HG03432 (cell line): ENCODE measurements around the gene GCNT4.

ENCODE experiments used
- ATAC-seq: cut with Tn5 transposase; IDR thresholded peaks from one replicate; pipeline ENCODE4 v1.9.1; 2021; ENCODE audit warnings: mild to moderate bottlenecking, moderate library complexity; ENCODE audit not compliant: unreplicated experiment

Gene GCNT4

DNA sequence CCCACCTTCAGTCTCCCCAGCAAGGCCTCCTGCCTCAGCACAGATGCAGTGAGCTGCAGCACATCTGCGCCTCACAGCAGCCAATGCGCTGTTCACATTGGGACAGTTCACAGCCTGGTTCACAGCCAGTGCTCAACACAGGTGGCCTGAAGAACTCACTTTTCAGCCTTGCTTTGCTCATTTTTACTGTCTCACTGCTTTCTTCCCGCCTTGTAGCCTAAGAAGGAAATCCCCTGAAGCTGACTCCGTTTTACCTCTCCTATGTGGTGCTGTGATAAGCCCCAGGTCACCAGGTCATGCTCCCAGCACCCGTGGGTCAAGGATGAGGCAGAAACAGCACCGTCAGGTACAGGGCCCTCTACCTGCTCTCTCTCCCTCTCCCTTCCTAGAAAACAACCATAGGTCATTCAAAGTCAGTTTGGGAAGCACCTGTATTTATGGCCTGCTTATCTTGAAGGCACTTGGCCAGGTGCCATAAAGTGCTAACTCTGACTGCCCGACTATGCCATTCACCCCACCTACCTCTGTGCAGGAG, 1.1 kb downstream of the GCNT4 start:
- ATAC-seq: no peak

- ATAC-seq: no peak
Observed at GRCh38 chr5:75050415-75050814, 1.9 kb downstream of the GCNT4 start.

GRCh38 chr5:75049456-75050351, 2.7 kb downstream of the GCNT4 start:
- ATAC-seq: no peak

DNA sequence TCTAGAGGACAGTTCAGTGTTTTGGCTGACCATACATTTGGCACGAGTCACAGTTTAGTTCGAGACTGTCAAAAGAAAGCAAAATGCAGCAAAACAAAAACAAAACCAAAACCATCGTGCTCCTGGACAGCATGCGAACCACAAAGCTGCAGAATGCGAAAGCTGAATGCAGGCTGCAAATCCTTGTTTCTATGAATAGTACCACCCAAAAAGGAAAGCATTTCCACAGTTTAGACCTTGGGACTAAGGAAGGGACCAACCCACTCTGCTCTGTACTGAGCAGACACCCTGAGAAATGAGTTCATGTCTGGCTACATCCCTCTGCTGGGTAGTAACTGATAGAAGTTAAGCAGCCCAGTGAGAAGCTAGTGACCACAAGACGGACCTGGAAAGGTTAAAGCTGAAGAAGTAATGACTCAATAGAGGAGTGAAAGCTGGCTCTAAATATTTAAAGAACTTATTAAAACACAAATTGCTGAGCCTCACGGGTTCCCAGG, 3.9 kb downstream of the GCNT4 start:
- ATAC-seq: peak; percentile 51

- no peak for ATAC-seq
Observed at GRCh38 chr5:75047356-75047755, 5.0 kb downstream of the GCNT4 start.

GRCh38 chr5:75046366-75047142, 5.8 kb downstream of the GCNT4 start:
- no peak for ATAC-seq

DNA sequence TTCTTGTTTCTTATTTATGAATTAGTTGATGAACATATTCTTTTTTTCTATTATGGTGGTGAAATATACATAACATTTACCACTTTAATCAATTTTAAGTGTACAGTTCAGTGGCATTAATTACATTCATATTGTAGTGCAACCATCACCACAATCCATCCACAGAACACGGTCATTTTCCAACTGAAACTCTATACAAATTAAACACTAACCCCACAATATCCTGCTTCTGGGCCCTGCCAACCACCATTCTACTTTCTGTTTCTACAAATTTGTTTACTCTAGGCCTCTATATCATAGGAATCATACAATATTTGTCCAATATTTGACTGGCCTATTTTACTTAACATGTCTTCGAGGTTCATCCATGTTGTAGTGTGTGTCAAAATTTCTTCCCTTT, 7.3 kb downstream of the GCNT4 start:
- ATAC-seq: no peak

- no peak for ATAC-seq
Observed at GRCh38 chr5:75044406-75044805, 8.0 kb downstream of the GCNT4 start.

DNA sequence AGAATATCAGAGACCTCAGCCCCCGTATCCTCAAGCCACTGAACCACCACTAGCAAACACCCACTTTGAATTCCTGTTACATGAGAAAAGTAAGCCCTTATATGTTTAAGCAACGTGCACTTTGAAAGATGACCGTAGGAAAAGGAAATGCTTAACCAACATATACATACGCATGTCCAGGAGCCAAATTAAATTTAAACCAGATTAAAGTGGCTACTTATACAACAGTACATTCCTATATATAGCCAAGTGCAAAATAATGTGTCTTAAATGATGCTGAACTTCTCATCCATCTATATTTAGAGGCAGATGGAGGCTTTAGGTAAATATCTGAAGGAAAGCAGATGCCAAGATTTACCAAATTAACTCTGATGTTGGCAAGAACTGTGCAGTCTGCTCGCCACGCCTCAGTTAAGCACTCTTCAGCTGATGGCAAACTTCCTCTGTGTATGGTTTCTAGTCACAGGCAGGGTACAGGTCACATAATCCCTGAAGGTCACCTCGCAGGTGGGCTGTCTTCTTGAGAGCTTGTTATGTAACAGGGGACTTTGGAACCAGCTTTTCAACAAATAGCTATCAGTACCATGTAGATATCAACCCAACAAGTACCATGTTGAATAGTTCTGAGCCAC, 8.6 kb downstream of the GCNT4 start:
- no peak for ATAC-seq

GRCh38 chr5:75042522-75042921, 9.8 kb downstream of the GCNT4 start:
- ATAC-seq: no peak

GRCh38 chr5:75040973-75041372, 11.4 kb downstream of the GCNT4 start:
- no peak for ATAC-seq

DNA sequence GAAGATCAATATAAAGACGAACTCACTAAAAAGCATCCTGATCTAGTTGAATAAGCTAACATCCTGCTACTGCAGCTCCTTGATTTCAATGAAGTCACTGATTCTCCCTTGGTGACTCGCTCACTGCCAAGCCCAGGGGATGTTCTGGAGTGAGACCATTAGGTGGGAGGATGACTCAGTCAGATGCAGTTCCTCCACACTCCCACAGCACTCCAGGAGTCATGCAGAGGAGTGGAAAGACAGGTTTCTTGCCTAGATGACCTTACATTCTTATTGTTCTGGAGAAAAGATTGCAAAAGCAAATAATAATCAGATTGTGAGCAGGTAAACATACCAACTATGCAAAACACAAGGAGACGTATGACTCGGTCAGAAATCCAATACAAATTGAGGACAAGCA, 15.3 kb downstream of the GCNT4 start:
- no peak for ATAC-seq

DNA sequence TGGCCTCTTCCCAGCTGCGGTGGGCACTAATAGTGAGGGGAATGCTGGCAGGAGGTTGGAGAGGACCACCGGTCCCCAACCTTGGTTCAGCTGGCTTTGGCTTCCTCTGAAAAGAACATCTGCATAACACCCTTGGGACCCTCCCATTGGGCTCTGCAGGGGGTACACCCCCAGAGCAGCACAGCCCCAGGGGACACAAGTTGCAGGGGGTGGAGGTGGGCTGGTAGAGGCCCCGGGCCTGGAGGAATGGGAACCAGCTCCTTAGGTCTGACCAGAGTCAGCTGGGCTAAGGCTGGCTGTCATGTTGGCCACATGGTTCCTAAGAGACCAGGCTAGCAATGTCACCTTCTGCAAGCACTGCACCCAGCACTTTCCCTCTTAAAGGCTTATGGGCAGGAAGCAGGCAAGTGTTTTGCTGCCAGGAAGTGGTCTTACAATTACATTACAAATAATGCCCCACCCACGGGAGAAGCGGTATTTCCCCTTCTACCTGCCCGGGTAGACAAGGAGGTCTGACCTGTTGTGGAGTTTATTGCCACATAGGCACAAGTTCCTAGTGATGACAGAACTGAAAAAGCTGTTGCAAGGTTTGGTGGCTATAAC, 18.1 kb downstream of the GCNT4 start:
- ATAC-seq: no peak

DNA sequence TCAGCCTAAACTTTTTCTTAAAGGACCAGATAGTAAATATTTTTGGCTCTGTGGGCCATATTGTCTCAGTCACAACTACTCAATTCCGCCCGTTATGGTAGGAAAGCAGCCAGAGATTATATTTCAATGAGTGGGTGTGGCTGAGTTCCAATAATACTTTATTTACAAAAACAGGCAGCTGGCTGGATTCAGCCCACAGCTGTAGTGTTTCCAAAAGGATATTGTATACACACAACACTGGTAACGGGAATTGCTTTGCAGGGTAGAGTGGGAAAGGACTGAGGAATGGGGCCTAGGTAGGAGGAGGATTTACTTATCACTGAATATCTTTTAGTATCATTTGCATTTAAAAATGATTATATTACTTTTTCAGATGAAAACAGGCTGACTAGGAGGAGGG, 21.0 kb downstream of the GCNT4 start:
- ATAC-seq: no peak

DNA sequence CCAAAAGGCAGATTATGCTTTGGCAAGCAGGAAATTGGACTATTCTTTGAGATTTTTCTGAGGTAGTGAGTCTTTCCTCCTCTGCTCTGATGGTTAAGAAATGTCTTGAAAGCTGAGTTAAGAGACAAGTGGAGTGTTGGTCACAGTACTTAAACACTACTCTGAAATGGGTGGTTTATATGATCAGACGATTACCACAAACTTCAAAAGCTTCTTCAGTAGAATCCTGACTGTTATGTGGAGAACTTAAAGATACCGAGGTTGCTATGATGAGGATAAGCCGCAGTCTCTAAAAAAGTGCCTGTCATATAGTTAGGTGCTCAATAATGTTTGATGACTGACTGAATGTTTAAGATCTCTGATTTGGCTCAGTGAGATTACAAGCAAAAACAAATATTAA, 24.3 kb downstream of the GCNT4 start:
- no peak for ATAC-seq

DNA sequence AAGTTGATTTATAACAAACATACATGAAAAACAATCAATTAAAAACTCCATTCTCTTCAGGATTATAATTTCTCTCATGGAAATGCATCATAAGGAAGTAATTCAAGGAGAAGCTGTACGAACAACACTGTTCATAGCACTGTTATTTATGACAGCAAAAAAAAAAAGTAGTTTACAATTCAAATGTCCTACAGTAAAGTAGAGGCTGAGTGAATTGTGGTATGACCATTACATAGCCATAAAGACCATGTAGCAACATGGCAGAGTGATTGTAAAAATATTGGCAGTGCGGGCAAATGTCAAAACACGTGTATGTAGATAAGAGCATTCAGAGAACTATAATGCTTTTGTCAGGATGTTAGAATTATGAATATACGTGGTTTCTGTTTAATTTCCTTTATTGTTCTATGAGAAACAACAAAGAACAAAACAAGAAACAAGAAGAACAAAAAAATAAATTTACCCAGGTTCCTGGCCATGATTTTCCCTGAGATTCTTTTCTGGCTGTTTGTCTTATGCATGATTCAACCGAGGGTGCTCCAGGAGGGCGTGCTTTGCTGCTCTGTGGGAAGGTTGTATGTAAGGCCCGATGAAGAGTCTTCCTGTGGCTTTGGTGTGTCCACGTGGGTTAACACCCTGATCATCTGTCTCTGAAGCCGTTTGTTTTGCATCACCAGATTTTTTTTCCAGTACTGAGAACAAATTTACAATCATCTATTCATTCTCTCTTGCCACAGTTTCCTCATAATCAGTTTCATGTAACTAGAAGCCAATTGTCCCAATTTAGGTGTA, 28.8 kb downstream of the GCNT4 start:
- ATAC-seq: no peak

- no peak for ATAC-seq
Observed at GRCh38 chr5:75021800-75022199, 30.6 kb downstream of the GCNT4 start.

DNA sequence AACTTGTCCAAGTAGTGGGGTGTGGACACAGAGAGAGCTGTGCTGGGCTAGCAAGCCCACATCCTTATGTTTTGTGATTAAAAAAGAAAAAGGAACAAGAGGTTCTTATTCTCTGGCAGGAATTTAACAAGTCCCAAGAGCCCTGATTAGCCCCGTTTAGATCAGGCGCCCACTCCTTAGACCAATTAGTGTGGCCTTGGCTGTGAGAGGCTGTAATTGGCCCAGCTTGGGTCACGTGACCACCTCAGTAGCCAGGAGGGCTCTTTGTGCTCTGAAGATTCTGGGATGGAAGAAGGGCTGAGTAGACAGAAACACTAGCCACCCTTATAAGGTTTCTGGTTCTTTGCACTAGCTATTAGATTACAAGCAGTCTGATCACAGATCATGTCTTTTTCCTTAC, 31.1 kb downstream of the GCNT4 start:
- ATAC-seq: no peak

- ATAC-seq: no peak
Observed at GRCh38 chr5:75020016-75020656, 32.2 kb downstream of the GCNT4 start.
